Measurements from ENCODE around the gene RBM26.

GRCh38 chr13:79282508-79282907 is 123.5 kb downstream of the RBM26 start:
- TF ChIP-seq EZH2 (IDR thresholded peaks at IDR 0.05; ENCODE audit: insufficient read depth, poor library complexity, severe bottlenecking), result no peak
- no peak for TF ChIP-seq EZH2phosphoT487 (IDR thresholded peaks at IDR 0.05; ENCODE audit: insufficient read depth, low read depth)
